IPS-NIHi11 (cell line): ENCODE results near the gene SH3D21.

Experiments used
- DNase-seq: peaks from one replicate; pipeline ENCODE4 v3.0.0; 2012; ENCODE audit warnings: mixed read lengths, low spot score

Gene SH3D21

GRCh38 chr1:36306210-36306901, at the start of gene SH3D21:
SH3D21 (plus strand) TSS chr1:36306368; CDS start chr1:36306421, 53 bp downstream.
- DNase-seq, result peak; percentile 86

DNA sequence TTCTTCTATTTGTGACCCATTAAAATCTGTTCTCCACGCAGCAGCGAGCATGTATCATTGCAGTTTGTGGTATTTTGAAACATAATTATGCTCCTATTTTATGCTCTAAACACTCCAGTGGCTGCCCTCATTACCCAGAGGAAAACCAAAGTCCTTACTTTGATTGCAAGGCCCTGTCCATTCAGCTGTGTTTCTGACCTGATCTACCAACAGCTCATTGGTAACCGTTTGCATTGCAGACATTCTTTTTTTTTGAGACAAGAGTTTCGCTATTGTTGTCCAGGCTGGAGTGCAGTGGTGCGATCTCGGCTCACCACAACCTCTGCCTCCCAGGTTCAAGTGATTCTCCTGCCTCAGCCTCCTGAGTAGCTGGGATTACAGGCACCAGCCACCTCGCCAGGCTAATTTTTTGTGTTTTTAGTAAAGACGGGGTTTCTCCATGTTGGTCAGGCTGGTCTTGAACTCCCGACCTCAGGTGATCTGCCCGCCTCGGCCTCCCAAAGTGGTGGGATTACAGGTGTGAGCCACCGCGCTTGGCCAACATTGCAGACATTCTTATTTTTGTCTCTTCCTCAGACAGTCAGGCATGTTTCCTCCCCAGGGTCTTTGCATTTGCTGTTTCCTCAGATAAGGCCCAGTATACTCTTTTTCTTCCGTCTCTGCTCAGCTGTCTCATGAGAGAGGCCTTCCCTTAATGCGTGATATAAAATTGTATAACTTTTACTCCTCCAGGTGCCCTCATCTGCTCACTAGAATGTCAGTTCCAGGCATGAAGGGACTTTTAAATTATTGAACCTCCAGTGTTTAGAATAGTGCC, 49.4 kb upstream of the SH3D21 start:
- no peak for DNase-seq

GRCh38 chr1:36257375-36257767, 48.8 kb upstream of the SH3D21 start:
- no peak for DNase-seq

DNA sequence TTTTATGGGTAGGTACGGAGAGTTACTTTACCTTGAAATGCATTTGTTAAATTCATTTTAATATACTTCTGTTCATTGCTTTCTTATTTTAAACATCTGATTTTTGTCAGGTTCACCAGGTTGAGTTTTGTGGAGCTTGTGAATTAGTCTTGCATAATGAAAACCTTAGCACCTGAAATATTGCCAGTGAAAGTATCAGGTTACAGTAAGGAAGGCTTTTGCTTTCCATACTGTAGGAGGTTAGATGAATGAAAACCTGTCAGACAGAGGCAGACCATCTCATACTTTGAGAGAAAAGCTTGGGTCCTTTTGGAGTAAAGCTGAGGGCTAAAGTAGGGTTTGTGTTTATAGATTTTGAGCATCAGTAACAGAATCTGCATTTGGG, 47.2 kb upstream of the SH3D21 start:
- DNase-seq, result no peak

GRCh38 chr1:36268981-36269380, 37.2 kb upstream of the SH3D21 start:
- no peak for DNase-seq

- no peak for DNase-seq
Measured at GRCh38 chr1:36269408-36269838, 36.7 kb upstream of the SH3D21 start.

- no peak for DNase-seq
Measured at GRCh38 chr1:36273024-36273423, 33.1 kb upstream of the SH3D21 start.

GRCh38 chr1:36274201-36274600, 32.0 kb upstream of the SH3D21 start:
- no peak for DNase-seq

GRCh38 chr1:36276688-36277087, 29.5 kb upstream of the SH3D21 start:
- DNase-seq, result no peak

GRCh38 chr1:36279110-36279788, 26.9 kb upstream of the SH3D21 start:
- no peak for DNase-seq

GRCh38 chr1:36279789-36280296, 26.3 kb upstream of the SH3D21 start:
- DNase-seq, result no peak

- no peak for DNase-seq
Measured at GRCh38 chr1:36284061-36284460, 22.1 kb upstream of the SH3D21 start.

GRCh38 chr1:36284517-36284916, 21.7 kb upstream of the SH3D21 start:
- no peak for DNase-seq

GRCh38 chr1:36285443-36286101, 20.6 kb upstream of the SH3D21 start:
- DNase-seq, result peak; percentile 78

DNA sequence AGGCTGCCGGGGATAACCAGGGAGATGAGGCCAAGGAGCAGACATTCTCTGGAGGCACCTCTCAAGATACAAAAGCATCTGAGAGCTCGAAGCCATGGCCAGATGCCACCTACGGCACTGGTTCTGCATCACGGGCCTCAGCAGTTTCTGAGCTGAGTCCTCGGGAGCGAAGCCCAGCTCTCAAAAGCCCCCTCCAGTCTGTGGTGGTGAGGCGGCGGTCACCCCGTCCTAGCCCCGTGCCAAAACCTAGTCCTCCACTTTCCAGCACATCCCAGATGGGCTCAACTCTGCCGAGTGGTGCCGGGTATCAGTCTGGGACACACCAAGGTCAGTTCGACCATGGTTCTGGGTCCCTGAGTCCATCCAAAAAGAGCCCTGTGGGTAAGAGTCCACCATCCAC, 19.4 kb upstream of the SH3D21 start:
- no peak for DNase-seq

DNA sequence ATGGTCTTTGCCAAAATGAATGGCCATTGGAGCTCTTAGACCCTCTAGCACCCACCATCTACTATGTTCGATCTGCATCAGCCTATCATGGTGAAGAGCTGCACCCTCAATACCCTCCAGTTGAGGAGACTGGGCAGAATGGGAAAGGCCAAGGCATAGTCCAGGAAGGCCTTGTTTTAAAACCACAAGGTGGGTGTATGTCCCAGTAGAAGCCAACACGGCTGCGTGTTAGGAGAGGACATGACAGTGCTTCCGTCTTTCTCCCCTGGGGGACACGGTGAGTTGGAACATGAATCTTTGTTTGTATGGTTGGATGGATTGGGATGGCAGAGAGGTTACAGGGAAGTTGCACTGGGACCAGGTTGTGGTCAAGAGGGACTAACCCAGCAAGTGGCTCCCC, 18.6 kb upstream of the SH3D21 start:
- DNase-seq, result no peak

DNA sequence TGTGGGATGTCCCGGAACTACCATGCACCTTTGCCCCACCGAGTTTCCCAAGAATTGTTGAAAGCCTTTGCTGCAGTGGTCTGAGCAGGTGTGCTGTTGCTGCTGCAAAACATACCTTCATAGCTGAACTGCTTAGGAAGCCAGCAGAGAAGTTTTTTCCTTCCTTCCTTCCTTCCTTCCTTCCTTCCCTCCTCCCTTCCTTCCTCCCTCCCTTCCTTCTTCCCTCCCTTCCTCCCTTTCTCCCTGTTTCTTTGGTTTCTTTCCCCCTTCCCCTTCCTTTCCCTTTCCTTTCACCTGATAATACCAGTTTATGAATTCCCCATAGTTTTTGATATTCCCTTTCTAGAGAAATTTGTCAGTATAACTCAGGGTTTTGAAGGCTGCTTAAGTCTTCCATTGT, 10.8 kb upstream of the SH3D21 start:
- no peak for DNase-seq

GRCh38 chr1:36297062-36297461, 9.1 kb upstream of the SH3D21 start:
- DNase-seq, result no peak

GRCh38 chr1:36298640-36299039, 7.5 kb upstream of the SH3D21 start:
- no peak for DNase-seq

- DNase-seq, result no peak
Measured at GRCh38 chr1:36300526-36300925, 5.6 kb upstream of the SH3D21 start.

GRCh38 chr1:36301220-36301619, 4.9 kb upstream of the SH3D21 start:
- DNase-seq, result no peak

- no peak for DNase-seq
Measured at GRCh38 chr1:36303244-36303643, 2.9 kb upstream of the SH3D21 start.
